NT2/D1 (cell line): ENCODE data around the gene VSX1.

ENCODE experiments used
- DNase-seq: peaks from one replicate; pipeline ENCODE4 v3.0.0-alpha.2; 2011; ENCODE audit warnings: low read depth, low spot score
- H3K27me3 ChIP-seq: 2 replicates; pipeline ENCODE4 v1.6.0; 2011; ENCODE audit warnings: mild to moderate bottlenecking; ENCODE audit not compliant: insufficient read length, insufficient read depth
- H3K36me3 ChIP-seq: 2 replicates; pipeline ENCODE4 v1.6.1; 2011; ENCODE audit warnings: mild to moderate bottlenecking, low read length, mixed read lengths; ENCODE audit not compliant: insufficient read depth, insufficient read length
- H3K4me1 ChIP-seq: 2 replicates; pipeline ENCODE4 v1.5.1; 2011; ENCODE audit not compliant: insufficient read depth, insufficient read length
- H3K4me3 ChIP-seq: 2 replicates; pipeline ENCODE4 v1.5.1; 2011; ENCODE audit warnings: low read depth; ENCODE audit not compliant: insufficient read length
- H3K9ac ChIP-seq: 2 replicates; pipeline ENCODE4 v1.6.0; 2011; ENCODE audit warnings: low read depth; ENCODE audit not compliant: insufficient read length
- H3K9me3 ChIP-seq: 2 replicates; pipeline ENCODE4 v1.5.1; 2011; ENCODE audit warnings: mild to moderate bottlenecking, low read length; ENCODE audit not compliant: insufficient read depth
- SUZ12 ChIP-seq: IDR thresholded peaks from 2 replicates; pipeline ENCODE4 v1.6.1; 2011; ENCODE audit not compliant: insufficient read length, insufficient read depth; ENCODE audit errors: extremely low read depth
- YY1 ChIP-seq: IDR thresholded peaks from 2 replicates; pipeline ENCODE4 v1.6.1; 2011; ENCODE audit not compliant: insufficient read length, insufficient read depth
- ZNF274 ChIP-seq: IDR thresholded peaks from 2 replicates; pipeline ENCODE4 v1.6.1; 2011; ENCODE audit warnings: mild to moderate bottlenecking, low read depth, low read length

The VSX1 gene

GRCh38 chr20:25042531-25043498, 39.1 kb downstream of the VSX1 start:
- no peak overlapping the region for H3K4me3 ChIP-seq
- no peaks in the 10 kb centered on the region for H3K27me3 ChIP-seq
- no peaks in the 10 kb centered on the region for H3K9me3 ChIP-seq
- no peak overlapping the region for H3K9ac ChIP-seq
- H3K4me1 ChIP-seq = no peaks in the 10 kb centered on the region
- no peaks in the 10 kb centered on the region for H3K36me3 ChIP-seq
- DNase-seq = no peak
- TF ChIP-seq YY1 (no peak), ZNF274 (no peak), SUZ12 (no peak)

GRCh38 chr20:25041813-25042530, 40.0 kb downstream of the VSX1 start:
- Histone ChIP-seq H3K36me3 (no peaks in the 10 kb centered on the region), H3K4me3 (no peak overlapping the region), H3K9ac (no peak overlapping the region), H3K4me1 (no peaks in the 10 kb centered on the region), H3K27me3 (no peaks in the 10 kb centered on the region), H3K9me3 (no peaks in the 10 kb centered on the region)
- TF ChIP-seq SUZ12 = no peak
- no peak for TF ChIP-seq ZNF274
- TF ChIP-seq YY1 = no peak
- no peak for DNase-seq

- TF ChIP-seq ZNF274 (no peak), YY1 (no peak)
- no peak for DNase-seq
Measured at GRCh38 chr20:25040438-25040831, 41.5 kb downstream of the VSX1 start.

GRCh38 chr20:25039697-25040437, 42.1 kb downstream of the VSX1 start:
- no peaks in the 10 kb centered on the region for H3K36me3 ChIP-seq
- no peak for DNase-seq
- H3K9me3 ChIP-seq = no peaks in the 10 kb centered on the region
- no peaks in the 10 kb centered on the region for H3K4me1 ChIP-seq
- H3K27me3 ChIP-seq = no peaks in the 10 kb centered on the region
- H3K9ac ChIP-seq = no peak overlapping the region
- no peak overlapping the region for H3K4me3 ChIP-seq
- no peak for TF ChIP-seq SUZ12
- TF ChIP-seq YY1 = no peak
- no peak for TF ChIP-seq ZNF274

More at GRCh38 chr20:25040438-25040831, 41.5 kb downstream of the VSX1 start:
- Histone ChIP-seq H3K4me1 (no peaks in the 10 kb centered on the region), H3K36me3 (no peaks in the 10 kb centered on the region), H3K9me3 (no peaks in the 10 kb centered on the region), H3K9ac (no peak overlapping the region), H3K27me3 (no peaks in the 10 kb centered on the region), H3K4me3 (no peak overlapping the region)

GRCh38 chr20:25038591-25039015, 43.3 kb downstream of the VSX1 start:
- TF ChIP-seq ZNF274 (no peak), YY1 (no peak), SUZ12 (no peak)
- H3K36me3 ChIP-seq = no peaks in the 10 kb centered on the region
- peaks cover 2% of the 10 kb centered on the region for H3K27me3 ChIP-seq
- no peak for DNase-seq
- no peaks in the 10 kb centered on the region for H3K4me1 ChIP-seq
- no peaks in the 10 kb centered on the region for H3K9me3 ChIP-seq
- H3K4me3 ChIP-seq = no peak overlapping the region
- no peak overlapping the region for H3K9ac ChIP-seq

GRCh38 chr20:25038103-25038410, 43.9 kb downstream of the VSX1 start:
- Histone ChIP-seq H3K4me1 (no peaks in the 10 kb centered on the region), H3K36me3 (no peaks in the 10 kb centered on the region), H3K27me3 (peaks cover 4% of the 10 kb centered on the region), H3K9me3 (no peaks in the 10 kb centered on the region), H3K4me3 (no peak overlapping the region), H3K9ac (no peak overlapping the region)
- DNase-seq = no peak
- TF ChIP-seq ZNF274 (no peak), YY1 (no peak), SUZ12 (no peak)

- Histone ChIP-seq H3K36me3 (no peaks in the 10 kb centered on the region), H3K27me3 (peaks cover 4% of the 10 kb centered on the region), H3K9me3 (no peaks in the 10 kb centered on the region), H3K9ac (no peak overlapping the region), H3K4me3 (no peak overlapping the region), H3K4me1 (no peaks in the 10 kb centered on the region)
- DNase-seq = no peak
- TF ChIP-seq SUZ12 = no peak
- no peak for TF ChIP-seq YY1
- TF ChIP-seq ZNF274 = no peak
Measured at GRCh38 chr20:25037288-25038102, 44.4 kb downstream of the VSX1 start.
